HCT116 (cell line): ENCODE measurements around the gene FAM219A. TPM values are rescaled to one million over a fixed set of nuclear protein-coding genes. Genes with fewer than 3 reads are reported as not detected.

Experiments
- ATAC-seq: fragments of 200-7000 bp; cut with Tn5 transposase; 2 replicates; pipeline ENCODE4 v1.9.1; 2020; ENCODE audit warnings: mild to moderate bottlenecking, moderate library complexity
- BruUV-seq: library from RNA; stranded (reverse); fragments of 400-500 nt; replicated peaks from 2 replicates; lab custom pipeline; 2021; lab: Mats Ljungman, UMichigan
- CTCF ChIA-PET: fragments of 300-600 bp; sonication (Branson Sonifier 250); formaldehyde crosslinking; loops from one replicate; lab custom pipeline; 2021; ENCODE audit warnings: antibody characterized with exemption; lab: Charles Lee
- POLR2A ChIA-PET: fragments of 300-600, 350-600 bp; sonication (Branson Sonifier 250); formaldehyde crosslinking; loops from one replicate; lab custom pipeline; 2021; ENCODE audit warnings: antibody characterized with exemption; lab: Charles Lee
- RAD21 ChIA-PET, 2 experiments: fragments of 300-600 bp; sonication (Branson Sonifier 250); formaldehyde crosslinking; loops; one replicate each; lab custom pipeline; 2023; ENCODE audit warnings: low total read pairs in 2 of 2; ENCODE audit not compliant: uncharacterized antibody in 2 of 2, unreplicated experiment in 2 of 2, low non-redundant PET in 1 of 2; lab: Charles Lee
- DNase-seq: peaks from one replicate; pipeline ENCODE4 v3.0.0-alpha.2; 2010; ENCODE audit warnings: low read depth, low spot score
- H2AFZ ChIP-seq: fragments of 200-600 bp; shearing (Covaris generic), sonication (generic); 2 replicates; pipeline ENCODE4 v1.6.1; 2017; ENCODE audit warnings: low read depth, mixed run types, mixed read lengths, antibody characterized with exemption, low read length; ENCODE audit not compliant: poor library complexity, severe bottlenecking
- H3K27ac ChIP-seq: 2 replicates; pipeline ENCODE4 v1.5.1; 2012; ENCODE audit warnings: low read depth, low read length
- H3K27me3 ChIP-seq: fragments of 200-600 bp; sonication (generic); 2 replicates; pipeline ENCODE4 v1.6.1; 2016; ENCODE audit warnings: mixed run types, low read length, mixed read lengths; ENCODE audit not compliant: insufficient read depth
- H3K36me3 ChIP-seq, 2 experiments: fragments of 200-500 bp in 1 of 2; fragments of 200-600 bp in 1 of 2; sonication (Bioruptor generic) in 1 of 2; sonication (generic) in 1 of 2; 2 replicates each; pipeline versions ENCODE4 v1.5.1 to v1.6.1; 2014 to 2016; ENCODE audit warnings: low read length in 2 of 2, inconsistent platforms in 1 of 2, mixed read lengths in 1 of 2, mixed run types in 1 of 2; ENCODE audit not compliant: insufficient read depth in 2 of 2, control insufficient read depth in 1 of 2
- H3K4me1 ChIP-seq, 2 experiments: fragments of 200-600 bp in 1 of 2; sonication (generic) in 1 of 2; 2 replicates each; pipeline versions ENCODE4 v1.5.1 to v1.6.1; 2012 to 2017; ENCODE audit warnings: low read length in 2 of 2, inconsistent platforms in 1 of 2, mild to moderate bottlenecking in 1 of 2, mixed read lengths in 1 of 2, mixed run types in 1 of 2, moderate library complexity in 1 of 2; ENCODE audit not compliant: insufficient read depth in 2 of 2, control insufficient read depth in 1 of 2
- H3K4me2 ChIP-seq: fragments of 200-600 bp; sonication (generic); 2 replicates; pipeline ENCODE4 v1.6.1; 2017; ENCODE audit warnings: mixed run types, low read length, mixed read lengths
- H3K4me3 ChIP-seq, 2 experiments: fragments of 200-600 bp in 1 of 2; sonication (generic) in 1 of 2; replicated peaks in 1 of 2; 2 replicates each; pipeline ENCODE4 v1.5.1; 2011 to 2016; ENCODE audit warnings: low read length in 2 of 2, control low read depth in 1 of 2, low read depth in 1 of 2, mild to moderate bottlenecking in 1 of 2, mixed read lengths in 1 of 2, mixed run types in 1 of 2
- H3K79me2 ChIP-seq: fragments of 200-600 bp; sonication (generic); 2 replicates; pipeline ENCODE4 v1.6.1; 2017; ENCODE audit warnings: mild to moderate bottlenecking, mixed run types, low read length, moderate library complexity, mixed read lengths; ENCODE audit not compliant: insufficient read depth
- H3K9ac ChIP-seq: fragments of 200-600 bp; sonication (generic); 2 replicates; pipeline ENCODE4 v1.6.1; 2016; ENCODE audit warnings: low read length, mixed read lengths
- H3K9me2 ChIP-seq: fragments of 200-600 bp; sonication (generic), shearing (Covaris generic); 2 replicates; pipeline ENCODE4 v1.6.1; 2017; ENCODE audit warnings: mixed run types, mild to moderate bottlenecking, moderate library complexity; ENCODE audit not compliant: insufficient read depth
- H3K9me3 ChIP-seq, 2 experiments: fragments of 200-500 bp in 1 of 2; fragments of 200-600 bp in 1 of 2; sonication (Bioruptor generic) in 1 of 2; sonication (generic) in 1 of 2; 2 replicates each; pipeline ENCODE4 v1.6.1; 2014 to 2017; ENCODE audit warnings: low read length in 2 of 2, mixed read lengths in 2 of 2, inconsistent platforms in 1 of 2, low read depth in 1 of 2, mild to moderate bottlenecking in 1 of 2, mixed run types in 1 of 2, moderate library complexity in 1 of 2; ENCODE audit not compliant: control insufficient read depth in 1 of 2, insufficient read depth in 1 of 2
- H4K20me1 ChIP-seq: fragments of 200-600 bp; sonication (generic), shearing (Covaris generic); 2 replicates; pipeline ENCODE4 v1.6.1; 2017; ENCODE audit warnings: mixed run types, mild to moderate bottlenecking, moderate library complexity; ENCODE audit not compliant: insufficient read depth
- CBX3 ChIP-seq: IDR thresholded peaks from 2 replicates; pipeline ENCODE4 v1.6.1; 2012; ENCODE audit warnings: low read depth
- EGR1 ChIP-seq: IDR thresholded peaks from 2 replicates; pipeline ENCODE4 v1.6.1; 2012; ENCODE audit warnings: low read depth
- EZH2 ChIP-seq: fragments of 200-600 bp; sonication (generic); IDR thresholded peaks from 2 replicates; pipeline ENCODE4 v1.6.1; 2017; ENCODE audit warnings: antibody characterized with exemption, mixed run types
- EZH2phosphoT487 ChIP-seq: fragments of 200-600 bp; IDR thresholded peaks from 2 replicates; pipeline ENCODE4 v1.6.1; 2018; ENCODE audit warnings: antibody characterized with exemption, borderline replicate concordance
- JUND ChIP-seq: IDR thresholded peaks from 2 replicates; pipeline ENCODE4 v1.6.1; 2012
- POLR2A ChIP-seq: IDR thresholded peaks from 2 replicates; pipeline ENCODE4 v1.7.0; 2011; ENCODE audit warnings: borderline replicate concordance; ENCODE audit not compliant: insufficient read depth, insufficient read length; ENCODE audit errors: extremely low read depth
- POLR2AphosphoS5 ChIP-seq: IDR thresholded peaks from 2 replicates; pipeline ENCODE4 v1.6.1; 2011; ENCODE audit warnings: mild to moderate bottlenecking, low read depth, low read length, moderate library complexity
- SIN3A ChIP-seq: IDR thresholded peaks from 2 replicates; pipeline ENCODE4 v1.6.1; 2012; ENCODE audit warnings: low read depth
- SP1 ChIP-seq: IDR thresholded peaks from 2 replicates; pipeline ENCODE4 v1.6.1; 2012; ENCODE audit warnings: low read depth
- SRF ChIP-seq: IDR thresholded peaks from 2 replicates; pipeline ENCODE4 v1.6.1; 2012; ENCODE audit warnings: low read depth
- ZFX ChIP-seq: fragments of 450-650 bp; IDR thresholded peaks from 2 replicates; pipeline ENCODE4 v1.6.1; 2017
- ZNF274 ChIP-seq: fragments of 200-500 bp; sonication (Bioruptor generic); IDR thresholded peaks from 2 replicates; pipeline ENCODE4 v1.6.1; 2014; ENCODE audit warnings: mild to moderate bottlenecking, low read depth, low read length, inconsistent platforms
- intact Hi-C: fragments of 100-400 bp; cut with micrococcal nuclease; formaldehyde crosslinking; loops from 2 replicates; pipeline ENCODE4 v1.10.0; 2022
- total RNA-seq: library from RNA; stranded (reverse); gene quantifications from one replicate; pipeline ENCODE4 v1.2.1, GENCODE V29; 2021; ENCODE audit not compliant: unreplicated experiment
- TF ChIP-seq, protein P1 (sequence below): IDR thresholded peaks from 2 replicates; pipeline ENCODE4 v1.6.1; 2011; ENCODE audit warnings: mild to moderate bottlenecking, low read length, moderate library complexity; ENCODE audit not compliant: insufficient replicate concordance; ENCODE audit errors: extremely low read depth
- TF ChIP-seq, protein P2 (sequence below): IDR thresholded peaks from 2 replicates; pipeline ENCODE4 v1.6.1; 2012; ENCODE audit warnings: low read depth
- TF ChIP-seq, protein P3 (sequence below): IDR thresholded peaks from 2 replicates; pipeline ENCODE4 v1.6.1; 2012

Gene FAM219A
- total RNA-seq, 1 experiment from 2014 or later = 13.4 TPM

DNA sequence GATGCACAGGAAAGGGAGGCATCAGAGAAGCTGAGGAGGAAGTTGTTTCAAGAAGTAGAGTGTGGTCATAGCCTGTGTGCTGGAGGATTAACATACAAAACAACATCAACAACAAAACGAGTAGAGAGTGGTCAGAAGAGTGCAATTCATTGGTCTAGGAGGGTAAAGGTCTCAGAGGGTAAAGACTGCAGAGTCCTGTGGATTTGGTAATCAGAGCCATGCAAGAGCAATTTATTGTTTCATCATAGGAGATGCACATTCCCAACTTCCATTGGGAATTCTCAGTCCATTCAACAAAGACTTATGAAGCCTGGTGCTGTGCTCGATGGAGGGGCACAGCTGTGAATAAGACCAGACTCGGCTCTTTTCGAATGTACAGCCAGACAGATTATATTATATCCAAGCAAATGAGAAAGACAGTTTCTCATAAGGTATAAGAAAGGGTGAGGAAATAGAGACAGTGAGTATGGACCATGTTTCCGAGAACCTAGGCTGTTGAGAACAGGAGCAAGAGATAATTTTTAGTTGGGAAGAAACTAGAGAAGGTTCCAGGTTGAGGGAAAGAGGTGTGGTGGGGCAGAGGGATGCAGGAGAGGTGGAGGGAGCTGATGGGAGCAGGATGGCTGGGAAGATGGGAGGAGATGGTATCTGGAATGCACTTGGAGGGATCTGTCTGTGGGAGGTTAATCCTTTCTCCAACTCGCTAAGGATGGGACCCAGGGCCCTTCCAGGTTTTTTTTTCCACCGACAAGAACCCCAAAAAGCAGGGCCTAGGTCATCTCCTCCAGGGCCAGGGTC is 73.8 kb downstream of the FAM219A start:
- H4K20me1 ChIP-seq = no peaks in the 10 kb centered on the region
- no peak overlapping the region for H3K9ac ChIP-seq
- H3K36me3 ChIP-seq = no peaks in the 10 kb centered on the region
- POLR2A ChIA-PET = no interaction called here
- no peak overlapping the region for H2AFZ ChIP-seq
- no peak for ATAC-seq
- RAD21 ChIA-PET = no interaction called here
- intact Hi-C loops = no loop called here
- DNase-seq = no peak
- no peaks in the 10 kb centered on the region for H3K9me3 ChIP-seq
- H3K4me3 ChIP-seq = no peak overlapping the region
- no TSS peak for BruUV-seq
- no peaks in the 10 kb centered on the region for H3K27me3 ChIP-seq
- CTCF ChIA-PET = no interaction called here
- peaks cover 16 to 20% of the 10 kb centered on the region in 2 experiments; a peak in 3 of 4 replicates for H3K4me1 ChIP-seq
- no peaks in the 10 kb centered on the region for H3K79me2 ChIP-seq
- H3K9me2 ChIP-seq = no peaks in the 10 kb centered on the region
- H3K4me2 ChIP-seq = no peak overlapping the region
- TF ChIP-seq SIN3A (no peak), SP1 (no peak), CBX3 (no peak), EZH2 (no peak), ZNF274 (no peak), EZH2phosphoT487 (no peak), ZFX (no peak), POLR2A (no peak), JUND (no peak), SRF (no peak), EGR1 (no peak), POLR2AphosphoS5 (no peak)
- TF ChIP-seq, protein P1, sequence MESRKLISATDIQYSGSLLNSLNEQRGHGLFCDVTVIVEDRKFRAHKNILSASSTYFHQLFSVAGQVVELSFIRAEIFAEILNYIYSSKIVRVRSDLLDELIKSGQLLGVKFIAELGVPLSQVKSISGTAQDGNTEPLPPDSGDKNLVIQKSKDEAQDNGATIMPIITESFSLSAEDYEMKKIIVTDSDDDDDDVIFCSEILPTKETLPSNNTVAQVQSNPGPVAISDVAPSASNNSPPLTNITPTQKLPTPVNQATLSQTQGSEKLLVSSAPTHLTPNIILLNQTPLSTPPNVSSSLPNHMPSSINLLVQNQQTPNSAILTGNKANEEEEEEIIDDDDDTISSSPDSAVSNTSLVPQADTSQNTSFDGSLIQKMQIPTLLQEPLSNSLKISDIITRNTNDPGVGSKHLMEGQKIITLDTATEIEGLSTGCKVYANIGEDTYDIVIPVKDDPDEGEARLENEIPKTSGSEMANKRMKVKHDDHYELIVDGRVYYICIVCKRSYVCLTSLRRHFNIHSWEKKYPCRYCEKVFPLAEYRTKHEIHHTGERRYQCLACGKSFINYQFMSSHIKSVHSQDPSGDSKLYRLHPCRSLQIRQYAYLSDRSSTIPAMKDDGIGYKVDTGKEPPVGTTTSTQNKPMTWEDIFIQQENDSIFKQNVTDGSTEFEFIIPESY = no peak
- TF ChIP-seq, protein P2, sequence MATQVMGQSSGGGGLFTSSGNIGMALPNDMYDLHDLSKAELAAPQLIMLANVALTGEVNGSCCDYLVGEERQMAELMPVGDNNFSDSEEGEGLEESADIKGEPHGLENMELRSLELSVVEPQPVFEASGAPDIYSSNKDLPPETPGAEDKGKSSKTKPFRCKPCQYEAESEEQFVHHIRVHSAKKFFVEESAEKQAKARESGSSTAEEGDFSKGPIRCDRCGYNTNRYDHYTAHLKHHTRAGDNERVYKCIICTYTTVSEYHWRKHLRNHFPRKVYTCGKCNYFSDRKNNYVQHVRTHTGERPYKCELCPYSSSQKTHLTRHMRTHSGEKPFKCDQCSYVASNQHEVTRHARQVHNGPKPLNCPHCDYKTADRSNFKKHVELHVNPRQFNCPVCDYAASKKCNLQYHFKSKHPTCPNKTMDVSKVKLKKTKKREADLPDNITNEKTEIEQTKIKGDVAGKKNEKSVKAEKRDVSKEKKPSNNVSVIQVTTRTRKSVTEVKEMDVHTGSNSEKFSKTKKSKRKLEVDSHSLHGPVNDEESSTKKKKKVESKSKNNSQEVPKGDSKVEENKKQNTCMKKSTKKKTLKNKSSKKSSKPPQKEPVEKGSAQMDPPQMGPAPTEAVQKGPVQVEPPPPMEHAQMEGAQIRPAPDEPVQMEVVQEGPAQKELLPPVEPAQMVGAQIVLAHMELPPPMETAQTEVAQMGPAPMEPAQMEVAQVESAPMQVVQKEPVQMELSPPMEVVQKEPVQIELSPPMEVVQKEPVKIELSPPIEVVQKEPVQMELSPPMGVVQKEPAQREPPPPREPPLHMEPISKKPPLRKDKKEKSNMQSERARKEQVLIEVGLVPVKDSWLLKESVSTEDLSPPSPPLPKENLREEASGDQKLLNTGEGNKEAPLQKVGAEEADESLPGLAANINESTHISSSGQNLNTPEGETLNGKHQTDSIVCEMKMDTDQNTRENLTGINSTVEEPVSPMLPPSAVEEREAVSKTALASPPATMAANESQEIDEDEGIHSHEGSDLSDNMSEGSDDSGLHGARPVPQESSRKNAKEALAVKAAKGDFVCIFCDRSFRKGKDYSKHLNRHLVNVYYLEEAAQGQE = no peak
- TF ChIP-seq, protein P3, sequence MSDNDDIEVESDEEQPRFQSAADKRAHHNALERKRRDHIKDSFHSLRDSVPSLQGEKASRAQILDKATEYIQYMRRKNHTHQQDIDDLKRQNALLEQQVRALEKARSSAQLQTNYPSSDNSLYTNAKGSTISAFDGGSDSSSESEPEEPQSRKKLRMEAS = no peak
- no peak overlapping the region for H3K27ac ChIP-seq
